ENCODE results near the gene PYGM. TPM values are rescaled to one million over a fixed set of nuclear protein-coding genes. Genes with fewer than 3 reads are reported as not detected.

The PYGM gene
- total and polyA plus RNA-seq, 2 donors (not counting 3 experiments of a cell fraction or from before 2014, with no cell fraction given) = 0.10 to 0.62 TPM

- Histone ChIP-seq H3K27me3 (ENCODE audit: control insufficient read depth in 2 of 2, insufficient read depth in 2 of 2, low read length in 2 of 2) (peaks cover 26 to 27% of the 10 kb centered on the region in 2 experiments), H3K4me1 (ENCODE audit: control insufficient read depth, extremely low read depth, insufficient read depth, low read length) (peaks cover 10% of the 10 kb centered on the region), H3K27ac (ENCODE audit: insufficient read depth, low read depth, low read length) (no peak overlapping the region), H2AFZ (ENCODE audit: low read depth, low read length) (no peak overlapping the region), H3K9ac (replicated peaks; ENCODE audit: extremely low read depth, insufficient read depth, low read length) (no peak overlapping the region), H3K4me3 (replicated peaks in 1 of 3; ENCODE audit: insufficient read depth in 1 of 3, low read depth in 1 of 3, low read length in 3 of 3) (no peak overlapping the region), H3K4me2 (ENCODE audit: insufficient read depth, low read length) (no peak overlapping the region), H3K9me1 (replicated peaks; ENCODE audit: control insufficient read depth, extremely low read depth, insufficient read depth, low read length) (no peaks in the 10 kb centered on the region), H3K79me2 (ENCODE audit: control insufficient read depth, insufficient read depth, low read length) (no peaks in the 10 kb centered on the region), H3K9me3 (replicated peaks; ENCODE audit: control insufficient read depth, insufficient read depth, low read length) (no peaks in the 10 kb centered on the region), H3K36me3 (ENCODE audit: control insufficient read depth in 2 of 2, extremely low read depth in 1 of 2, insufficient read depth in 2 of 2, low read length in 2 of 2) (no peaks in the 10 kb centered on the region), H4K20me1 (replicated peaks; ENCODE audit: control insufficient read depth, extremely low read depth, insufficient read depth, low read length) (no peaks in the 10 kb centered on the region)
- FAIRE-seq (no peak), DNase-seq (ENCODE audit: low read depth, low spot score) (no peak)
- dilution Hi-C loops (cut with MboI; ENCODE audit: extremely low pct_ligation_motif_present, low sequenced_read_pairs) = no loop called here
- BruUV-seq (replicated peaks) = no TSS peak
- intact Hi-C loops (cut with micrococcal nuclease) = no loop called here
- TF ChIP-seq POLR2AphosphoS5 (IDR thresholded peaks at IDR 0.05; ENCODE audit: insufficient read depth, low read depth, low read length) (no peak), CTCF (IDR thresholded peaks at IDR 0.05; ENCODE audit: extremely low read depth in 1 of 2, insufficient read depth in 1 of 2, low read depth in 1 of 2, low read length in 2 of 2) (no peak), MAX (IDR thresholded peaks at IDR 0.05; ENCODE audit: insufficient read depth, insufficient read length) (no peak), FOS (IDR thresholded peaks at IDR 0.05; ENCODE audit: borderline replicate concordance, insufficient read depth, low read length) (no peak), MYC (IDR thresholded peaks at IDR 0.05; ENCODE audit: low read depth, low read length) (no peak), EZH2 (IDR thresholded peaks at IDR 0.05; ENCODE audit: borderline replicate concordance, low read depth, low read length, severe bottlenecking) (no peak), GATA2 (IDR thresholded peaks at IDR 0.05; ENCODE audit: insufficient read depth, insufficient read length, low read depth, low read length) (no peak), POLR2A (IDR thresholded peaks at IDR 0.05; ENCODE audit: low read depth, low read length) (no peak), JUN (IDR thresholded peaks at IDR 0.05; ENCODE audit: borderline replicate concordance, insufficient read depth, insufficient read length, low read depth) (no peak)
- CTCF ChIA-PET = interaction anchor here (0.9 to 2.3 kb wide), 5 partner anchors 10 to 89 kb away, joined by 3 to 16 read pairs (median 4); no protein-coding TSS in a partner anchor
- POLR2A ChIA-PET = no interaction called here
Observed at GRCh38 chr11:64739871-64740270, 19.9 kb downstream of the PYGM start.

Data from endothelial cell of umbilical vein (primary cell).